Germinal center (tissue), 1 donor: ENCODE measurements around the gene TRAPPC2B.
"Not testable (repeated sequence)": the region's sequence is repeated elsewhere in the genome, so short reads cannot be mapped to it uniquely, and the experiment has no call there.

Source experiments
- DNase-seq: peaks from one replicate; pipeline ENCODE4 v3.0.0; 2012; ENCODE audit warnings: mixed read lengths, low spot score

Gene TRAPPC2B

GRCh38 chr19:57374647-57375046, 11.3 kb downstream of the TRAPPC2B start:
- DNase-seq, result not testable (repeated sequence)

- DNase-seq, result no peak
Observed at GRCh38 chr19:57376151-57376550, 12.8 kb downstream of the TRAPPC2B start.

- no peak for DNase-seq
Observed at GRCh38 chr19:57377498-57378146, 14.3 kb downstream of the TRAPPC2B start.

- no peak for DNase-seq
Observed at GRCh38 chr19:57380923-57381322, 17.6 kb downstream of the TRAPPC2B start.

GRCh38 chr19:57382806-57383488, 19.6 kb downstream of the TRAPPC2B start:
- no peak for DNase-seq

- no peak for DNase-seq
Observed at GRCh38 chr19:57389194-57389729, 25.9 kb downstream of the TRAPPC2B start.

GRCh38 chr19:57389730-57390598, 26.6 kb downstream of the TRAPPC2B start, which contains the start of gene ZNF548:
Gene ZNF548, plus strand, starts transcription at chr19:57389854. Its CDS starts 246 bp downstream, at chr19:57390100.
- peak; percentile 92 for DNase-seq

- DNase-seq, result no peak
Observed at GRCh38 chr19:57395710-57396109, 32.4 kb downstream of the TRAPPC2B start.

GRCh38 chr19:57398868-57399267, 35.5 kb downstream of the TRAPPC2B start:
- DNase-seq, result no peak

GRCh38 chr19:57403737-57404563, 40.6 kb downstream of the TRAPPC2B start:
- no peak for DNase-seq

- peak; percentile 85 for DNase-seq
Observed at GRCh38 chr19:57406516-57407123, 43.3 kb downstream of the TRAPPC2B start.

GRCh38 chr19:57410877-57411671, 47.7 kb downstream of the TRAPPC2B start, which contains the start of gene ZNF17:
Gene ZNF17, plus strand, starts transcription at chr19:57411161. Its CDS starts 2,455 bp downstream, at chr19:57413616.
- DNase-seq, result peak; percentile 95
